MCF 10A (cell line): ENCODE results near the gene GPR108. TPM values are rescaled to one million over a fixed set of nuclear protein-coding genes. Genes with fewer than 3 reads are reported as not detected.
"Not testable (repeated sequence)": the region's sequence is repeated elsewhere in the genome, so short reads cannot be mapped to it uniquely, and the experiment has no call there.

Experiments
- BruUV-seq: library from RNA; stranded (reverse); fragments of 400-500 nt; replicated peaks from 2 replicates; lab custom pipeline; 2021; lab: Mats Ljungman, UMichigan
- CTCF ChIA-PET: fragments of 300-600 bp; sonication (Branson Sonifier 250); formaldehyde crosslinking; extraction: SDS; loops from one replicate; lab custom pipeline; 2021; ENCODE audit warnings: antibody characterized with exemption, inconsistent platforms; lab: Yijun Ruan, JAX
- POLR2A ChIA-PET: fragments of 300-600, 350-650 bp; sonication (Branson Sonifier 250); formaldehyde crosslinking; extraction: SDS; loops from one replicate; lab custom pipeline; 2020; ENCODE audit warnings: antibody characterized with exemption, inconsistent platforms; lab: Yijun Ruan, JAX
- DNase-seq: peaks from one replicate; pipeline ENCODE4 v3.0.0-alpha.2; 2018; ENCODE audit not compliant: unreplicated experiment
- H3K27ac Mint-ChIP-seq: one replicate; pipeline ENCODE4 v1.8.0; 2022; ENCODE audit warnings: mild to moderate bottlenecking, low read depth, mixed read lengths; ENCODE audit not compliant: unreplicated experiment
- H3K27me3 Mint-ChIP-seq: one replicate; pipeline ENCODE4 v1.8.0; 2022; ENCODE audit warnings: mixed read lengths; ENCODE audit not compliant: insufficient read depth, unreplicated experiment
- H3K36me3 Mint-ChIP-seq: one replicate; pipeline ENCODE4 v1.8.0; 2022; ENCODE audit warnings: mild to moderate bottlenecking, moderate library complexity, mixed read lengths; ENCODE audit not compliant: insufficient read depth, unreplicated experiment
- H3K4me1 Mint-ChIP-seq: one replicate; pipeline ENCODE4 v1.8.0; 2022; ENCODE audit warnings: mixed read lengths; ENCODE audit not compliant: insufficient read depth, unreplicated experiment
- H3K4me3 Mint-ChIP-seq: one replicate; pipeline ENCODE4 v1.8.0; 2022; ENCODE audit warnings: mild to moderate bottlenecking, moderate library complexity, mixed read lengths; ENCODE audit not compliant: unreplicated experiment
- H3K9me3 Mint-ChIP-seq: one replicate; pipeline ENCODE4 v1.8.0; 2022; ENCODE audit warnings: mixed read lengths; ENCODE audit not compliant: unreplicated experiment
- intact Hi-C: fragments of 100-400 bp; cut with micrococcal nuclease; formaldehyde crosslinking; loops from 2 replicates; pipeline ENCODE4 v1.14.1; 2022
- total RNA-seq: library from RNA; stranded (reverse); gene quantifications from 2 replicates; pipeline ENCODE4 v1.2.3, GENCODE V29; 2022
- TF ChIP-seq, protein P1 (sequence below): fragments of 200-600 bp; IDR thresholded peaks from one replicate; pipeline ENCODE4 v1.8.0; 2022; ENCODE audit warnings: antibody characterized with exemption, mild to moderate bottlenecking; ENCODE audit not compliant: unreplicated experiment

The GPR108 gene
- total RNA-seq, 1 experiment from 2014 or later: 115 TPM

DNA sequence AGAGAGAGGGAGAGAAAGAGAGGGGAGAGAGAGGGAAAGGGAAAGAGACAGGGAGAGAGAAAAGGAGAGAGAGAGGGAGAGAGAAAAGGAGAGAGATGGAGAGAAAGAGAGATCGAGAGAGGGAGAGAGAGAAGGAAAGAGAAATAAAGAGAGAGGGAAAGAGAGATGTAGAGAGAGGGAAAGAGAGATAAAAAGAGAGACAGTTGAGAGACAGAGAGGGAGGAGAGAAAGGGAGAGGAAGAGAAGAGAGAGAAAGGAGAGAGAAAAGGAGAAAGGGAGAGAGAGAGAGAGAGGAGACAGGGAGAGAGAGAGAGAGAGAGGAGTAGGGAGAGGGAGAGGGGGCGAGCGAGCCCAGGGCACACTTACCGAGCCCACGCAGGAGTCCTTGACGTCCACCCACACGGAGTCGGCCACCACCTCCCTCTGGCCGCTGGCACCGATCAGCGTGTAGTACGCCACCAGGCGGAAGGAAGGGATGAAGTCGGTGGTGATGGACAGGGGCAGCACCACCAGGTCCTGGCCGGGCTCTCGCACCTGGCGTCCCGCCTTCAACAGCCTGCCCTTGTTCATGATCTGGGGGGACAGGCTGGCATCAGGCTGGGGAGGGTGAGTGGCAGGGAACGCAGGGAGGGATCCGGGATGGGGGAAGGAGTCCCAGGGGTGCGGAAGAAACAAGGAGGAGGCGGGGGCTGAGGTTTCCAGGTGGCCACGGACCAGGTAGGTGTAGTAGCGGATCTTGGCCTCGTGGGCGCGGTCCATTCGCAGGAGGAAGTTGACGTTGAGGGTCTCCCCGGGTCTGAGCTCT lies 26.9 kb downstream of the GPR108 start:
- no peak for DNase-seq
- ChIA-PET CTCF (no interaction called here), POLR2A (interaction anchor here (0.6 kb wide), 1 partner anchor 37 kb away, joined by 4 read pairs; no protein-coding TSS in a partner anchor)
- Mint-ChIP-seq H3K4me3 (peak overlapping the region; percentile 21), H3K4me1 (peaks cover 24% of the 10 kb centered on the region), H3K27me3 (no peaks in the 10 kb centered on the region), H3K36me3 (peaks cover 98% of the 10 kb centered on the region), H3K27ac (peak overlapping the region; percentile 64), H3K9me3 (no peaks in the 10 kb centered on the region)
- BruUV-seq: no TSS peak
- TF ChIP-seq, protein P1, sequence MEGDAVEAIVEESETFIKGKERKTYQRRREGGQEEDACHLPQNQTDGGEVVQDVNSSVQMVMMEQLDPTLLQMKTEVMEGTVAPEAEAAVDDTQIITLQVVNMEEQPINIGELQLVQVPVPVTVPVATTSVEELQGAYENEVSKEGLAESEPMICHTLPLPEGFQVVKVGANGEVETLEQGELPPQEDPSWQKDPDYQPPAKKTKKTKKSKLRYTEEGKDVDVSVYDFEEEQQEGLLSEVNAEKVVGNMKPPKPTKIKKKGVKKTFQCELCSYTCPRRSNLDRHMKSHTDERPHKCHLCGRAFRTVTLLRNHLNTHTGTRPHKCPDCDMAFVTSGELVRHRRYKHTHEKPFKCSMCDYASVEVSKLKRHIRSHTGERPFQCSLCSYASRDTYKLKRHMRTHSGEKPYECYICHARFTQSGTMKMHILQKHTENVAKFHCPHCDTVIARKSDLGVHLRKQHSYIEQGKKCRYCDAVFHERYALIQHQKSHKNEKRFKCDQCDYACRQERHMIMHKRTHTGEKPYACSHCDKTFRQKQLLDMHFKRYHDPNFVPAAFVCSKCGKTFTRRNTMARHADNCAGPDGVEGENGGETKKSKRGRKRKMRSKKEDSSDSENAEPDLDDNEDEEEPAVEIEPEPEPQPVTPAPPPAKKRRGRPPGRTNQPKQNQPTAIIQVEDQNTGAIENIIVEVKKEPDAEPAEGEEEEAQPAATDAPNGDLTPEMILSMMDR: no peak
- intact Hi-C loops: no loop called here

DNA sequence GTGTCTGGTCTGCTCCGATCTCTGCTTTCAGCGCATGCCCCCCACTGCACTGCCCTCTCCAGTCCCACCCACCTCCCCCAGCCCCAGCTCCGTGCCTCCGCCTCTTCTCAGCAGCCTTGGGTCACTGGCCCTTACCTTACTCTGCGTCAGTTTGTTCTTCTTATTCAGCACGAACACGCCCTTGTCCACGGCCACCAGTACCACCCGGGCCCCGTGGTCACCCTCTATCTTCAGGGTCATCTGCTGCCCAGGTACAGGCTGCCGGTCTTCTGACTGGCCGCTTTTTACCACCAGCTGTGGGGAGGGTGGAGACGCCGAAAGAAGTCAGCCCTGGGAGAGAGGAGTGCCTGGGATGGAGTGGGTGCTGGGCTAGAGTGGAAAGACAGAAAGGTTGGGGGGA lies 27.8 kb downstream of the GPR108 start:
- CTCF ChIA-PET: no interaction called here

DNA sequence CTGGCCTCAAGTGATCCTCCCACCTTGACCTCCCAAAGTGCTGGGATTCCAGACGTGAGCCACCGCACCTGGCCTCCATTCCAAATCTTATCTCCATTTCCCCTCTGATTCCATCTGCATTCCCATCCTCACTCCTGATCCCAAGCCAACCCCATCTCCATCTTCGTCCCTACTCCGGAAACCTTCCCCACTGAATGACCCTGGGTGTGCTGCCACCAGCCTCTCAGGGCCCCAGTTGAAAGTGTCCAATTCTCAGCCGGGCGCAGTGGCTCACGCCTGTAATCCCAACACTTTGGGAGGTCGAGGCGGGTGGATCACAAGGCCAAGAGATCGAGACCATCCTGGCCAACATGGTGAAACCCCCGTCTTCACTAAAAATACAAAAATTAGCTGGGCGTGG lies 28.5 kb downstream of the GPR108 start:
- peaks cover 98% of the 10 kb centered on the region for H3K36me3 Mint-ChIP-seq
- intact Hi-C loops, CTCF ChIA-PET, H3K27me3 Mint-ChIP-seq, H3K9me3 Mint-ChIP-seq, DNase-seq, BruUV-seq, H3K4me3 Mint-ChIP-seq: not testable (repeated sequence)
- peak overlapping the region; percentile 59 for H3K27ac Mint-ChIP-seq
- H3K4me1 Mint-ChIP-seq: peaks cover 24% of the 10 kb centered on the region
- POLR2A ChIA-PET: interaction anchor here (0.8 kb wide), 1 partner anchor 12 kb away, joined by 4 read pairs; the partner anchor contains the start of gene C3

More for the DNA sequence above, 27.8 kb downstream of the GPR108 start:
- peaks cover 98% of the 10 kb centered on the region for H3K36me3 Mint-ChIP-seq
- TF ChIP-seq, protein P1: no peak
- H3K9me3 Mint-ChIP-seq: no peaks in the 10 kb centered on the region
- DNase-seq: no peak
- H3K4me3 Mint-ChIP-seq: no peak overlapping the region
- POLR2A ChIA-PET: interaction anchor here (0.6 to 0.8 kb wide), 2 partner anchors 11 to 36 kb away, joined by 4 read pairs; partner anchors contain the start of gene C3
- H3K4me1 Mint-ChIP-seq: peaks cover 24% of the 10 kb centered on the region
- H3K27ac Mint-ChIP-seq: peak overlapping the region; percentile 64
- no TSS peak for BruUV-seq
- intact Hi-C loops: no loop called here
- H3K27me3 Mint-ChIP-seq: no peaks in the 10 kb centered on the region

DNA sequence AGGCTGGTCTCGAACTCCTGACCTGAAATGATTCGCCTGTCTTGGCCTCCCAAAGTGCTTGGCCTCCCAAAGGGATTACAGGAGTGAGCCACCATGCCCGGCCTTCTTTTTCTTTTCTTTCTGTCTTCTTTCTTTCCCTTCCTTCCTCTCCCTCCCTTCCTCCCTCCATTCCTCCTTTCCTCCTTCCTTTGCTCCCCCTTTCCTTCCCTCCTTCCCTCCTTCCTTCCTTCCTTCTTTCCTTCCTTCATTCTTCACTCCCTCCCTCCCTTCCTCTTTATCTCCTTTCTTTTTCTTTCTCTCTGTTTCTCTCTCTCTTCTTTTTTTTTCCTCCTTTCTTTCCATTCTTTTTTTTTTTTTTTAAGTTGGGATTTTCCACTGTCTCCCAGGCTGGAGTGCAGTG lies 29.0 kb downstream of the GPR108 start:
- Mint-ChIP-seq H3K27ac (peak overlapping the region; percentile 59), H3K4me3 (no peak overlapping the region), H3K9me3 (no peaks in the 10 kb centered on the region), H3K36me3 (peaks cover 99% of the 10 kb centered on the region), H3K27me3 (no peaks in the 10 kb centered on the region), H3K4me1 (peaks cover 24% of the 10 kb centered on the region)
- ChIA-PET POLR2A (no interaction called here), CTCF (no interaction called here)
- no peak for DNase-seq
- BruUV-seq: no TSS peak
- intact Hi-C loops: no loop called here
- TF ChIP-seq, protein P1: no peak
